B cell (primary cell): Measurements from ENCODE around the gene ZBTB43. TPM values are rescaled to one million over a fixed set of nuclear protein-coding genes. Genes with fewer than 3 reads are reported as not detected.

ENCODE experiments used
- ATAC-seq: fragments of 200-7000 bp; cut with Tn5 transposase; one replicate; pipeline ENCODE4 v1.10.0; 2021; ENCODE audit warnings: low read depth, mild to moderate bottlenecking, moderate number of reproducible peaks, moderate library complexity
- CTCF ChIA-PET: fragments of 350-600 bp; sonication (Branson Sonifier 250); formaldehyde crosslinking; loops from one replicate; lab custom pipeline; 2021; ENCODE audit warnings: antibody characterized with exemption, inconsistent platforms; lab: Charles Lee
- POLR2A ChIA-PET: fragments of 350-600 bp; sonication (Branson Sonifier 250); formaldehyde crosslinking; loops from one replicate; lab custom pipeline; 2021; ENCODE audit warnings: antibody characterized with exemption; lab: Charles Lee
- DNase-seq: peaks from one replicate; pipeline ENCODE4 v3.0.0; 2013
- H2AFZ ChIP-seq: 2 replicates; pipeline ENCODE4 v1.6.1; 2012; ENCODE audit warnings: mild to moderate bottlenecking, low read depth, low read length; ENCODE audit not compliant: insufficient read depth, poor library complexity, severe bottlenecking
- H3K27ac ChIP-seq, 2 donors: 1 replicate in 1 of 2; 2 replicates in 1 of 2; pipeline ENCODE4 v1.5.1; 2012 to 2013; ENCODE audit warnings: low read length in 2 of 2, mild to moderate bottlenecking in 2 of 2, moderate library complexity in 1 of 2
- H3K27me3 ChIP-seq, 4 experiments: fragments of 200-600 bp in 1 of 4; sonication (generic) in 1 of 4; replicated peaks in 1 of 4; 1 replicate in 2 of 4; 2 replicates in 2 of 4; pipeline versions ENCODE4 v1.6.1 to v1.7.0; 2013 to 2016; ENCODE audit warnings: low read length in 3 of 4, mild to moderate bottlenecking in 2 of 4, mixed read lengths in 1 of 4, moderate library complexity in 1 of 4; ENCODE audit not compliant: insufficient read depth in 4 of 4, control insufficient read depth in 3 of 4; ENCODE audit errors: control extremely low read depth in 1 of 4
- H3K36me3 ChIP-seq, 2 experiments: replicated peaks in 1 of 2; 1 replicate in 1 of 2; 2 replicates in 1 of 2; pipeline versions ENCODE4 v1.6.1 to v1.7.1; 2013; ENCODE audit warnings: low read length in 1 of 2; ENCODE audit not compliant: insufficient read depth in 2 of 2, control insufficient read depth in 1 of 2; ENCODE audit errors: control extremely low read depth in 1 of 2, extremely low read depth in 1 of 2
- H3K4me1 ChIP-seq, 2 donors: fragments of 200-600 bp in 1 of 2; sonication (generic) in 1 of 2; 1 replicate in 1 of 2; 2 replicates in 1 of 2; pipeline versions ENCODE4 v1.5.1 to v1.6.1; 2013 to 2017; ENCODE audit warnings: low read length in 2 of 2; ENCODE audit not compliant: control insufficient read depth in 2 of 2, insufficient read depth in 2 of 2
- H3K4me2 ChIP-seq: replicated peaks from 2 replicates; pipeline ENCODE3; 2012; ENCODE audit warnings: mild to moderate bottlenecking, low read depth, low read length; ENCODE audit not compliant: poor library complexity, severe bottlenecking
- H3K4me3 ChIP-seq, 5 experiments: fragments of 200-600 bp in 1 of 5; sonication (generic) in 1 of 5; 1 replicate in 3 of 5; 2 replicates in 2 of 5; pipeline versions ENCODE4 v1.5.1 to v1.7.0; 2011 to 2016; ENCODE audit warnings: low read length in 4 of 5, mild to moderate bottlenecking in 4 of 5, low read depth in 2 of 5, control low read depth in 1 of 5, moderate library complexity in 1 of 5; ENCODE audit not compliant: insufficient read depth in 1 of 5; ENCODE audit errors: control extremely low read depth in 1 of 5, extremely low read depth in 1 of 5
- H3K79me2 ChIP-seq: fragments of 200-600 bp; sonication (generic); one replicate; pipeline ENCODE4 v1.6.0; 2016; ENCODE audit warnings: low read length; ENCODE audit not compliant: control insufficient read depth, insufficient read depth
- H3K9ac ChIP-seq: fragments of 200-600 bp; sonication (generic); 2 replicates; pipeline ENCODE4 v1.6.1; 2017; ENCODE audit warnings: mild to moderate bottlenecking, low read length, moderate library complexity
- H3K9me3 ChIP-seq, 3 donors: one replicate each; pipeline versions ENCODE4 v1.6.1 to v1.7.1; 2013; ENCODE audit warnings: low read length in 2 of 3; ENCODE audit not compliant: control insufficient read depth in 2 of 3, insufficient read depth in 1 of 3; ENCODE audit errors: control extremely low read depth in 1 of 3
- H4K20me1 ChIP-seq: 2 replicates; pipeline ENCODE4 v1.6.0; 2012; ENCODE audit warnings: mild to moderate bottlenecking, low read length; ENCODE audit not compliant: insufficient read depth, control insufficient read depth, poor library complexity, severe bottlenecking
- H3K27ac Mint-ChIP-seq: one replicate; pipeline ENCODE4 v1.8.0; 2021; ENCODE audit warnings: mixed read lengths
- H3K27me3 Mint-ChIP-seq: one replicate; pipeline ENCODE4 v1.8.0; 2021; ENCODE audit warnings: mixed read lengths
- H3K4me1 Mint-ChIP-seq: one replicate; pipeline ENCODE4 v1.8.0; 2021; ENCODE audit warnings: mixed read lengths
- H3K4me3 Mint-ChIP-seq: one replicate; pipeline ENCODE4 v1.8.0; 2021; ENCODE audit warnings: mixed read lengths
- H3K9me3 Mint-ChIP-seq: one replicate; pipeline ENCODE4 v1.8.0; 2022; ENCODE audit warnings: mixed read lengths; ENCODE audit not compliant: insufficient read depth
- CTCF ChIP-seq: fragments of 200-600 bp; IDR thresholded peaks from one replicate; pipeline ENCODE4 v1.8.0; 2022; ENCODE audit warnings: antibody characterized with exemption, mild to moderate bottlenecking
- EZH2 ChIP-seq: IDR thresholded peaks from 2 replicates; pipeline ENCODE4 v1.6.1; 2012; ENCODE audit warnings: borderline replicate concordance, low read depth, mild to moderate bottlenecking, moderate library complexity, low read length; ENCODE audit not compliant: insufficient read depth, poor library complexity, severe bottlenecking
- WGBS: methylation state at CpG from one replicate; pipeline ENCODE4 v1.1.5; 2013; ENCODE audit warnings: missing lambda C conversion rate; ENCODE audit not compliant: insufficient coverage; 5-methylcytosine and 5-hydroxymethylcytosine counted together
- intact Hi-C: fragments of 100-400 bp; cut with micrococcal nuclease; formaldehyde crosslinking; loops from one replicate; pipeline ENCODE4 v1.10.0; 2022
- polyA plus RNA-seq: library from polyadenylated mRNA; depleted of rRNA; stranded (reverse); fragments of >200 nt; gene quantifications from 2 replicates; pipeline ENCODE4 v1.2.3, GENCODE V29; 2012
- total RNA-seq, 2 donors: library from RNA; stranded (reverse); fragments of 120-200 nt in 1 of 2; gene quantifications; 1 replicate in 1 of 2; 2 replicates in 1 of 2; pipeline versions ENCODE4 v1.2.3 to v1.2.4, GENCODE V29; 2013 to 2022

Gene ZBTB43
- total and polyA plus RNA-seq, 2 donors (not counting 1 experiment from before 2014, with no cell fraction given) = 7.0 to 20.2 TPM

- Histone ChIP-seq H3K4me2 (no peak overlapping the region), H3K79me2 (peaks cover 3% of the 10 kb centered on the region), H3K27ac (no peak overlapping the region), H3K9me3 (peaks cover 0 to 3% (median 0%) of the 10 kb centered on the region in 3 donors), H3K4me1 (no peaks in the 10 kb centered on the region), H3K36me3 (peaks cover 2 to 21% of the 10 kb centered on the region in 2 experiments), H2AFZ (no peak overlapping the region), H4K20me1 (no peaks in the 10 kb centered on the region), H3K27me3 (no peaks in the 10 kb centered on the region), H3K4me3 (no peak overlapping the region), H3K9ac (no peak overlapping the region)
- intact Hi-C loops = no loop called here
- Mint-ChIP-seq H3K27me3 (no peaks in the 10 kb centered on the region), H3K4me3 (no peak overlapping the region), H3K4me1 (no peaks in the 10 kb centered on the region), H3K9me3 (no peaks in the 10 kb centered on the region), H3K27ac (no peak overlapping the region)
- ATAC-seq (no peak), DNase-seq (no peak)
- TF ChIP-seq CTCF (no peak), EZH2 (no peak)
- ChIA-PET CTCF (no interaction called here), POLR2A (no interaction called here)
- 97% methylated on average over 10 of the region's 10 CpGs for WGBS
Observed at GRCh38 chr9:126886897-126887296, 82.1 kb downstream of the ZBTB43 start.

Other genes with a start within 250 kb of the ZBTB43 start
- not detected in 2 replicates for gene LMX1B, start 191.1 kb upstream of the ZBTB43 start, total RNA-seq
- gene LMX1B, start 191.1 kb upstream of the ZBTB43 start, polyA plus RNA-seq = not detected in 2 replicates
- gene ZBTB34, start 55.6 kb downstream of the ZBTB43 start, total RNA-seq = 12.1 and 13.2 TPM in 2 replicates
- 3.8 TPM in 2 replicates for gene ZBTB34, start 55.6 kb downstream of the ZBTB43 start, polyA plus RNA-seq
- gene RALGPS1, start 109.7 kb downstream of the ZBTB43 start, total RNA-seq = 39.9 and 48.6 TPM in 2 replicates
- 19.7 and 20.7 TPM in 2 replicates for gene RALGPS1, start 109.7 kb downstream of the ZBTB43 start, polyA plus RNA-seq